Upper lobe of right lung (tissue), 1 donor: ENCODE data around the gene MSRB2. TPM values are rescaled to one million over a fixed set of nuclear protein-coding genes. Genes with fewer than 3 reads are reported as not detected.
A peak's percentile ranks its signal among the peaks of the same experiment; 100 is the strongest.

Experiments used
- ATAC-seq: fragments of 200-7000 bp; cut with Tn5 transposase; one replicate; pipeline ENCODE4 v1.9.1; 2020; ENCODE audit warnings: mild to moderate bottlenecking, moderate library complexity
- DNase-seq: peaks from one replicate; pipeline ENCODE4 v3.0.0-alpha.2; 2020
- H3K27ac ChIP-seq: fragments of 200-600 bp; one replicate; pipeline ENCODE4 v1.8.0; 2022
- H3K27me3 ChIP-seq: fragments of 200-600 bp; one replicate; pipeline ENCODE4 v1.8.0; 2022; ENCODE audit warnings: mild to moderate bottlenecking
- H3K36me3 ChIP-seq: fragments of 200-600 bp; one replicate; pipeline ENCODE4 v1.8.0; 2022
- H3K4me1 ChIP-seq: fragments of 200-600 bp; one replicate; pipeline ENCODE4 v1.8.0; 2022
- H3K4me3 ChIP-seq: fragments of 200-600 bp; one replicate; pipeline ENCODE4 v1.8.0; 2022; ENCODE audit warnings: mild to moderate bottlenecking
- H3K9me3 ChIP-seq: fragments of 200-600 bp; one replicate; pipeline ENCODE4 v1.8.0; 2022
- intact Hi-C: fragments of 100-400 bp; cut with DNase I; formaldehyde crosslinking; loops from one replicate; pipeline ENCODE4 v1.11.0; 2022
- total RNA-seq: library from RNA; stranded (reverse); fragmentation: NEBNext Ultra II Directional; extraction: Animal tissue kit (Norgen Biotek cat#: 25700); gene quantifications from one replicate; pipeline ENCODE4 v1.2.1, GENCODE V29; 2021
- TF ChIP-seq, protein P1 (sequence below): fragments of 200-600 bp; IDR thresholded peaks from one replicate; pipeline ENCODE4 v1.8.0; 2022; ENCODE audit warnings: antibody characterized with exemption
- donor health status: DM: no; HTN: yes; CAD: no; lungs with severe emphysema.

MSRB2 gene
- total RNA-seq, 1 donor from 2014 or later, result 27.1 TPM

DNA sequence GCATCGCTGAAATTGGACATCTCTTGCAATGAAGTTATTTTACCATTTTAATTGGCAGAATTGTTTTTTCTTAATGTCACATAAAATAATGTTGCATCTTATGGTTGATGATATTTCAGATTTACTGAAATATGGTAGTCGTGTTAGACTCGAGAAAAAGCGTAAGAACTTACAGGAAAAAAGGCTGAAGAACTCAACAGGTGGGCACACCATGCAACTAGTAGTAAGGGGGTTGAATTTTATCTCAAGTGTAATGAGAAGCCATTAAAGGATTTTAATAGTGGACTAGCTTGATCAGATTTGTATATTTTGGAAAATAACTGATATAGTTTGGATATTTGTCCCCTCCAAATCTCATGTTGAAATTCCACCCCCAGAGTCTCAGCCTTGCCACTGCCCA is 41.1 kb downstream of the MSRB2 start:
- no peak for ATAC-seq
- TF ChIP-seq, protein P1, sequence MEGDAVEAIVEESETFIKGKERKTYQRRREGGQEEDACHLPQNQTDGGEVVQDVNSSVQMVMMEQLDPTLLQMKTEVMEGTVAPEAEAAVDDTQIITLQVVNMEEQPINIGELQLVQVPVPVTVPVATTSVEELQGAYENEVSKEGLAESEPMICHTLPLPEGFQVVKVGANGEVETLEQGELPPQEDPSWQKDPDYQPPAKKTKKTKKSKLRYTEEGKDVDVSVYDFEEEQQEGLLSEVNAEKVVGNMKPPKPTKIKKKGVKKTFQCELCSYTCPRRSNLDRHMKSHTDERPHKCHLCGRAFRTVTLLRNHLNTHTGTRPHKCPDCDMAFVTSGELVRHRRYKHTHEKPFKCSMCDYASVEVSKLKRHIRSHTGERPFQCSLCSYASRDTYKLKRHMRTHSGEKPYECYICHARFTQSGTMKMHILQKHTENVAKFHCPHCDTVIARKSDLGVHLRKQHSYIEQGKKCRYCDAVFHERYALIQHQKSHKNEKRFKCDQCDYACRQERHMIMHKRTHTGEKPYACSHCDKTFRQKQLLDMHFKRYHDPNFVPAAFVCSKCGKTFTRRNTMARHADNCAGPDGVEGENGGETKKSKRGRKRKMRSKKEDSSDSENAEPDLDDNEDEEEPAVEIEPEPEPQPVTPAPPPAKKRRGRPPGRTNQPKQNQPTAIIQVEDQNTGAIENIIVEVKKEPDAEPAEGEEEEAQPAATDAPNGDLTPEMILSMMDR, result no peak

DNA sequence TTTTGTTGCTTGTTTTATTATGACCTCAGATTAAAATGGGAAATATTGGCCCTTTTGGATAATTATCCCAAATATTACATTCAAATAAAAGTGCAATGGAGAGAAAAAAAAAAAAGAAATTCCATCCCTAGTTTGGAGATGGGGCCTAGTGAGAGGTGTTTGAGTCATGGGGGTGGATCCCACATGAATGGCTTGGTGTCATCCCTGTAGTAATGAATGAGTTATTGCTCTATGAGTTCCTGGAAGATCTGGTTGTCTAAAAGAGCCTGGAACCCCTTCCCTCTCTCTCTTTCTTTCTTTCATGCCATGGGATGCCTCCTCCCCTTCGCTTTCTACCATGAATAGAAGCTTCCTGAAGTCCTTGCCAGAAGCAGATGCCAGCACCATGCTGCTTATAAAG is 44.3 kb downstream of the MSRB2 start:
- TF ChIP-seq, protein P1, result no peak
- Histone ChIP-seq H3K9me3 (peaks cover 3% of the 10 kb centered on the region), H3K4me1 (no peaks in the 10 kb centered on the region), H3K36me3 (no peaks in the 10 kb centered on the region), H3K27me3 (no peaks in the 10 kb centered on the region), H3K27ac (no peak overlapping the region), H3K4me3 (no peak overlapping the region)
- ATAC-seq (no peak), DNase-seq (no peak)
- intact Hi-C loops, result no loop called here

More for the DNA sequence above, 41.1 kb downstream of the MSRB2 start:
- no peak for DNase-seq
- H3K27me3 ChIP-seq, result no peaks in the 10 kb centered on the region
- intact Hi-C loops, result no loop called here
- H3K4me1 ChIP-seq, result no peaks in the 10 kb centered on the region
- peaks cover 8% of the 10 kb centered on the region for H3K9me3 ChIP-seq
- no peak overlapping the region for H3K27ac ChIP-seq
- H3K36me3 ChIP-seq, result no peaks in the 10 kb centered on the region
- H3K4me3 ChIP-seq, result no peak overlapping the region

DNA sequence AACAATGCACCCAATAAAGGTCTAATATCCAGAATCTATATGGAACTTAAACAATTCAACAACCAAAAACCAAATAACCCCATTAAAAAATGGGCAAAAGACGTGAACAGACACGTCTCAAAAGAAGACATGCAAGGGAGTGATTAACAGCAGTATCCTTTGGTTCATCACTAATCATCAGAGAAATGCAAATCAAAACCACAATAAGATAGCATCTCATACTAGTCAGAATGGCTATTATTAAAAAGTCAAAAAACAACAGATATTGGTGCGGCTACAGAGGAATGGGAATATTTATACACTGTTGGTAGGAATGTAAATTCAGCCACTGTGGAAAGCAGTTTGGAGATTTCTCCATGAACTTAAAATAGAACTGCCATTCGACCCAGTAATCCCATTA is 46.6 kb downstream of the MSRB2 start:
- Histone ChIP-seq H3K4me1 (no peaks in the 10 kb centered on the region), H3K4me3 (no peak overlapping the region), H3K9me3 (peaks cover 3% of the 10 kb centered on the region), H3K36me3 (no peaks in the 10 kb centered on the region), H3K27me3 (no peaks in the 10 kb centered on the region), H3K27ac (no peak overlapping the region)
- DNase-seq (no peak), ATAC-seq (no peak)
- intact Hi-C loops, result no loop called here
- TF ChIP-seq, protein P1, result no peak

DNA sequence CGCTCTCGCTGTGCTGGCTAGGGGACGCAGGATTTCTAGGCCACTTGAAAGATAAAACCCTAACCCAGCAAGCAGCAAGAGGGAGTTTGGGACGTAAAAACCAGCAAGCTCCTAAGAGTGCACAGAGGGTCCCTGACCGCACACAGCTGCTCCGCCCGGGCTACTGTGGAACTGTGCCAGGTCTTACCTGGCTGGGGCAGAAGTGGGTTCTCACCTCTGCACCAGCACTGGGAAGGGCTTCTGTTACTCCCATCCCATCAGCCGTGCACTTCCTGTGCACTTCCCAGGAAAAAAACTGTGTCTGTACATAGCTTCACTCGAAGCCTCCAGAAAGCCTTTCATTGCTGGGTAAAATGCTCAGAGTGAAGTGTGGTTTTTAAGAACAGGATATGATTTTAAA is 50.9 kb downstream of the MSRB2 start:
- no peaks in the 10 kb centered on the region for H3K4me1 ChIP-seq
- H3K36me3 ChIP-seq, result no peaks in the 10 kb centered on the region
- no peaks in the 10 kb centered on the region for H3K9me3 ChIP-seq
- H3K4me3 ChIP-seq, result no peak overlapping the region
- TF ChIP-seq, protein P1, result no peak
- H3K27ac ChIP-seq, result no peak overlapping the region
- intact Hi-C loops, result no loop called here
- peak; percentile 36 for ATAC-seq
- H3K27me3 ChIP-seq, result no peaks in the 10 kb centered on the region
- no peak for DNase-seq

DNA sequence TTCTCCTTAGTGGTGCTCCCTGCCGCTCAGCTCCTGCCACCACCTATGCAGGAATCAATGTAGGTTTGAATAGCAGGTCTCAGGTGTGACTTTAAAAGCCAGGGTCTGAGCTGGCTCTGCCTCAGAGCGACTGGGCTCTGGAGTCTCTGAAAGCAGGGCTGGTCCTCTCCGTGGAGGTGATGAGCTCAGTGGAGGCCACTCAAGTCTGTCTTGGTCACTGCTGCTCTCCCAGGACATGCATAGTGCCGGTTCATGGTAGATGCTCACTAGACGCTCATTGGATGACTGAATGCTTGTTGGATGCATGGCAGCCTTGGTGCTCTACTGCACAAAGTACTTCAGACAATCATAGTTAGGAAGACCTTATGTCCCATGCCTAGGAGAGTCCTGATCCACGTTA is 51.7 kb downstream of the MSRB2 start:
- Histone ChIP-seq H3K27me3 (no peaks in the 10 kb centered on the region), H3K4me1 (no peaks in the 10 kb centered on the region), H3K9me3 (no peaks in the 10 kb centered on the region), H3K36me3 (no peaks in the 10 kb centered on the region), H3K27ac (no peak overlapping the region), H3K4me3 (no peak overlapping the region)
- DNase-seq, result no peak
- peak; percentile 31 for ATAC-seq
- intact Hi-C loops, result no loop called here
- TF ChIP-seq, protein P1, result no peak

DNA sequence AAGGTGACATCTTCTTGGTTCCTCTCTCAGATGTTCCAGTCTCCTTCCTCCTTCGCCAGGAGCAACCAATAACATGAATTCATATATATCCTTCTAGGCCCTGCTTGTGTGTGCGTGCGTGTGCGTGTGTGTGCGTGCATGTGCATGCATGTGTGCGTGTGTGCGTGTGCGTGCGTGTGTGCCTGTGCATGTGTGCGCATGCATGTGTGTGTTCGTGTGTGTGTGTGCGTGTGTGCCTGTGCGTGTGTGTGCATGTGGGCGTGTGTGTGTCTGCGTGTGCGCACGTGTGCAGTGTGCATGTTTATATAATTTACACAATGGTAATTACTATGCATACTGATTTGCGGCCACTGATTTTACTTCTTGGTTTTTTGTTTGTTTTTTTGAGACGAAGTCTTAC is 52.8 kb downstream of the MSRB2 start:
- no peaks in the 10 kb centered on the region for H3K9me3 ChIP-seq
- DNase-seq, result no peak

More for the DNA sequence above, 52.8 kb downstream of the MSRB2 start:
- Histone ChIP-seq H3K4me1 (no peaks in the 10 kb centered on the region), H3K36me3 (no peaks in the 10 kb centered on the region), H3K4me3 (no peak overlapping the region), H3K27ac (no peak overlapping the region), H3K27me3 (no peaks in the 10 kb centered on the region)
- TF ChIP-seq, protein P1, result no peak
- intact Hi-C loops, result no loop called here
- peak; percentile 22 for ATAC-seq
